ENCODE results near the gene DISP2.

DISP2 gene

GRCh38 chr15:40365624-40366456 lies 7.8 kb downstream of the DISP2 start:
- no peak for DNase-seq

GRCh38 chr15:40366457-40367370 lies 8.7 kb downstream of the DISP2 start:
- no peak for DNase-seq

GRCh38 chr15:40367371-40367685 lies 9.3 kb downstream of the DISP2 start:
- no peak for DNase-seq

GRCh38 chr15:40367686-40368611 lies 9.9 kb downstream of the DISP2 start:
- DNase-seq: peak; percentile 23

- DNase-seq: no peak
Observed at GRCh38 chr15:40368719-40369473, 10.9 kb downstream of the DISP2 start.

GRCh38 chr15:40369474-40369869 lies 11.5 kb downstream of the DISP2 start:
- DNase-seq: no peak

GRCh38 chr15:40369971-40370370 lies 12.0 kb downstream of the DISP2 start:
- DNase-seq: no peak

- DNase-seq: no peak
Observed at GRCh38 chr15:40372981-40373380, 15.0 kb downstream of the DISP2 start.

GRCh38 chr15:40377606-40378005 lies 19.6 kb downstream of the DISP2 start:
- no peak for DNase-seq

GRCh38 chr15:40379374-40379773 lies 21.4 kb downstream of the DISP2 start:
- no peak for DNase-seq

GRCh38 chr15:40379853-40380252 lies 21.8 kb downstream of the DISP2 start:
- no peak for DNase-seq

- no peak for DNase-seq
Observed at GRCh38 chr15:40380636-40381035, 22.6 kb downstream of the DISP2 start.

GRCh38 chr15:40381818-40382529 lies 24.0 kb downstream of the DISP2 start:
- no peak for DNase-seq

- DNase-seq: peak; percentile 89
Observed at GRCh38 chr15:40382580-40383456, 24.8 kb downstream of the DISP2 start, which contains the start of gene KNSTRN. Gene KNSTRN (plus strand): TSS chr15:40382721. CDS start chr15:40382836, 115 bp downstream.

- no peak for DNase-seq
Observed at GRCh38 chr15:40386480-40386879, 28.5 kb downstream of the DISP2 start.

GRCh38 chr15:40388941-40389823 lies 31.2 kb downstream of the DISP2 start:
- DNase-seq: no peak

- DNase-seq: no peak
Observed at GRCh38 chr15:40389824-40390595, 32.0 kb downstream of the DISP2 start.

All from NCI-H774 (cell line).